H1 (cell line): ENCODE results near the gene MRPS18C. TPM values are rescaled to one million over a fixed set of nuclear protein-coding genes. Genes with fewer than 3 reads are reported as not detected.
A peak's percentile ranks its signal among the peaks of the same experiment; 100 is the strongest.

ENCODE experiments used
- ASH2L ChIP-seq: fragments of 200-600, 300-600 bp; sonication (generic); IDR thresholded peaks from one replicate; pipeline ENCODE4 v1.7.1; 2017; ENCODE audit warnings: low read length
- ATF3 ChIP-seq: IDR thresholded peaks from 2 replicates; pipeline ENCODE4 v1.6.1; 2011; ENCODE audit warnings: low read depth, mild to moderate bottlenecking, low read length; ENCODE audit not compliant: insufficient read depth
- BCL11A ChIP-seq, 2 experiments: IDR thresholded peaks; one replicate each; pipeline ENCODE4 v1.6.1; 2011; ENCODE audit warnings: low read depth in 2 of 2, low read length in 2 of 2, mild to moderate bottlenecking in 2 of 2
- CREB1 ChIP-seq: IDR thresholded peaks from 2 replicates; pipeline ENCODE4 v1.6.1; 2012; ENCODE audit warnings: inconsistent platforms
- E2F6 ChIP-seq: IDR thresholded peaks from 2 replicates; pipeline ENCODE4 v1.6.1; 2012; ENCODE audit warnings: inconsistent platforms
- EP300 ChIP-seq, 2 experiments: IDR thresholded peaks; 1 replicate in 1 of 2; 2 replicates in 1 of 2; pipeline ENCODE4 v1.6.1; 2011 to 2012; ENCODE audit warnings: low read depth in 2 of 2, low read length in 2 of 2, mild to moderate bottlenecking in 2 of 2, borderline replicate concordance in 1 of 2, inconsistent platforms in 1 of 2, moderate library complexity in 1 of 2
- EZH2 ChIP-seq: fragments of 200-600 bp; sonication (generic); IDR thresholded peaks from 2 replicates; pipeline ENCODE4 v1.7.1; 2012; ENCODE audit warnings: low read depth, mild to moderate bottlenecking, moderate library complexity, low read length, inconsistent platforms; ENCODE audit not compliant: severe bottlenecking
- FOSL1 ChIP-seq: IDR thresholded peaks from 2 replicates; pipeline ENCODE4 v1.6.1; 2011; ENCODE audit warnings: mild to moderate bottlenecking, low read depth, low read length, moderate library complexity; ENCODE audit not compliant: insufficient read depth
- GTF2F1 ChIP-seq: IDR thresholded peaks from 2 replicates; pipeline ENCODE4 v1.6.1; 2012; ENCODE audit warnings: low read depth, low read length, improper control_type of control experiment, borderline replicate concordance
- HDAC6 ChIP-seq: IDR thresholded peaks from one replicate; pipeline ENCODE4 v1.7.1; 2012; ENCODE audit warnings: low read depth, mild to moderate bottlenecking, inconsistent platforms, low read length, moderate library complexity
- KDM4A ChIP-seq: IDR thresholded peaks from one replicate; pipeline ENCODE4 v1.7.1; 2012; ENCODE audit warnings: low read depth, mild to moderate bottlenecking, moderate library complexity, low read length, inconsistent platforms; ENCODE audit not compliant: severe bottlenecking
- KDM5A ChIP-seq: fragments of 200-600 bp; IDR thresholded peaks from 2 replicates; pipeline ENCODE4 v1.7.1; 2012; ENCODE audit warnings: mild to moderate bottlenecking, low read length, inconsistent platforms, mixed read lengths
- MAFK ChIP-seq: IDR thresholded peaks from 2 replicates; pipeline ENCODE4 v1.6.1; 2012; ENCODE audit warnings: low read depth, mild to moderate bottlenecking, improper control_type of control experiment, low read length
- NRF1 ChIP-seq: IDR thresholded peaks from 2 replicates; pipeline ENCODE4 v1.6.1; 2011; ENCODE audit warnings: mild to moderate bottlenecking, low read depth, low read length, improper control_type of control experiment
- POLR2AphosphoS5 ChIP-seq: IDR thresholded peaks from 2 replicates; pipeline ENCODE4 v1.6.1; 2011; ENCODE audit warnings: low read depth, low read length
- POU5F1 ChIP-seq: IDR thresholded peaks from 2 replicates; pipeline ENCODE4 v1.6.1; 2011; ENCODE audit warnings: low read depth, mild to moderate bottlenecking, low read length, moderate library complexity
- SIX5 ChIP-seq: IDR thresholded peaks from 2 replicates; pipeline ENCODE4 v1.6.1; 2011; ENCODE audit warnings: mild to moderate bottlenecking, low read depth, low read length
- TAF7 ChIP-seq: optimal IDR thresholded peaks from 2 replicates; pipeline ENCODE3; 2011; ENCODE audit warnings: low read depth, mild to moderate bottlenecking, inconsistent platforms, low read length, moderate library complexity, borderline replicate concordance
- ZNF274 ChIP-seq: IDR thresholded peaks from 2 replicates; pipeline ENCODE4 v1.7.0; 2012; ENCODE audit warnings: low read length, borderline replicate concordance; ENCODE audit errors: extremely low read depth
- polyA plus RNA-seq, 7 experiments: library from polyadenylated mRNA; depleted of rRNA in 3 of 7; stranded (reverse) in 5 of 7; unstranded in 2 of 7; fragments of >200 nt in 5 of 7; fragments of 200-250 nt in 2 of 7; gene quantifications; 1 replicate in 5 of 7; 2 replicates in 1 of 7; 4 replicates in 1 of 7; pipeline versions ENCODE4 v1.2.1 to v1.2.3, GENCODE V29; 2011 to 2013; ENCODE audit warnings: missing spikeins in 2 of 7, mixed read lengths in 2 of 7
- total RNA-seq: library from RNA; stranded (reverse); fragmentation: NEBNext Ultra II Directional; extraction: Animal tissue kit (Norgen Biotek cat#: 25700); gene quantifications from 2 replicates; pipeline ENCODE4 v1.2.1, GENCODE V29; 2021
- TF ChIP-seq, protein P1 (sequence below): IDR thresholded peaks from 2 replicates; pipeline ENCODE4 v1.6.1; 2012; ENCODE audit warnings: inconsistent platforms
- TF ChIP-seq, protein P2 (sequence below): IDR thresholded peaks from 2 replicates; pipeline ENCODE4 v1.6.1; 2011; ENCODE audit warnings: low read length, improper control_type of control experiment

The MRPS18C gene
- total and polyA plus RNA-seq, 2 of the 8 experiments (the other 6 are each of a cell fraction or from before 2014, with no cell fraction given): 22.6 to 50.3 TPM

DNA sequence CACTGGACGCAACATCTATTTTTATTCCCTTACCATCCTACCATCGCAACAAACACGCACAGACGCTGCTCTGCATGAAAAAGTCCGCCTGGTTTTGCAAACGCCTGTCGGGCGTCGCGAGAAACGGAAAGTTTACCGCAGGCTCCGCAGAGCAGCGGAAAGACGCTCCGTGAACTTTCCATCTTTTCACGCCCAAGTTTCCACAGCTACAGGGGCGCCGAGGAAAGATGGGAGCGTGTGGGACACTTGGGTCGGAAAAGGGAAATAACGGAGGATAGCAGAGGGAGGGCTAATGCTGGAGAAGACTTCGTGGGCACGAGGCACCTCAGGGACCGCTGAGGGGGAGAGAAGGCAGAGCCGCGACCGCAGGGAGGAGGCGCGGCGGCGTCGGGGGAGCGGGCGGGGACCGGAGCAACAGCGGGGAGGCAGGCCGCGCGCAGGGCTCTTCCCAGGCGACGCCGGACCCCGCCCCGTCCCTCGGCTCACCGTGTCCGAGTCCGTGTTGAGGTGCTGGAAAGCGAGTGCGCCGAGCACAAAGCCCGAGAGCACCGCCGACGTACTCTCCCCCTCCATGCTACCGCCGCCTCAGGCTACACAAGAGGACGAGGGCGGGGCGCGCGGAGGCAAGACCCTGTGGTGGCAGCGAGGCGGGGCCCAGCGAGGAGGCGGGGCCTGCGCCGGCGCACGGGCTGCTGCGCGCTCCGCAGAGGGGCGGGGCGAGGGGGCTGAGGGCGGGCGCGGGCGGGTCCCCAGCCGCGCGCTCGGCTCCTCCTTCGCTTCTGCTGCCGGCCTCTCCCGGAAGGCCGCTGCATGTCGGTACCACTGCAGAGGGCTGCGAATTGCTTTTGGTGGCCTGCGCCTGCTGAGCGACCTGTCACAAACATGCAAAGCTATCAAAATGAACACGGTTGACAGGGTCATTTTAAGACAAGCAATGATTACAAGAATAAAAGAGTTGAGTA, 28.9 kb downstream of the MRPS18C start, which contains the start of gene ABRAXAS1 (continued):
- no peak for TF ChIP-seq ATF3
- no peak for TF ChIP-seq GTF2F1
- no peak for TF ChIP-seq CREB1
- TF ChIP-seq TAF7: no peak
- no peak for TF ChIP-seq BCL11A (IDR thresholded peaks at IDR 0.05; ENCODE audit: low read depth in 2 of 2, low read length in 2 of 2)
- no peak for TF ChIP-seq KDM5A
- TF ChIP-seq, protein P1, sequence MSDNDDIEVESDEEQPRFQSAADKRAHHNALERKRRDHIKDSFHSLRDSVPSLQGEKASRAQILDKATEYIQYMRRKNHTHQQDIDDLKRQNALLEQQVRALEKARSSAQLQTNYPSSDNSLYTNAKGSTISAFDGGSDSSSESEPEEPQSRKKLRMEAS: peak; percentile 95
- no peak for TF ChIP-seq SIX5
- TF ChIP-seq EP300 (IDR thresholded peaks at IDR 0.05; ENCODE audit: borderline replicate concordance in 1 of 2, low read depth in 2 of 2, low read length in 2 of 2): no peak
- no peak for TF ChIP-seq FOSL1
- peak; percentile 79 for TF ChIP-seq KDM4A
- 0 out of 2 replicates have a peak, but pooled peaks have one; percentile 8 for TF ChIP-seq MAFK
- peak; percentile 87 for TF ChIP-seq ASH2L
- TF ChIP-seq POU5F1: no peak
- TF ChIP-seq POLR2AphosphoS5: peak; percentile 96
- peak; percentile 34 for TF ChIP-seq EZH2
- no peak for TF ChIP-seq ZNF274
- peak; percentile 98 for TF ChIP-seq E2F6
- TF ChIP-seq, protein P2, sequence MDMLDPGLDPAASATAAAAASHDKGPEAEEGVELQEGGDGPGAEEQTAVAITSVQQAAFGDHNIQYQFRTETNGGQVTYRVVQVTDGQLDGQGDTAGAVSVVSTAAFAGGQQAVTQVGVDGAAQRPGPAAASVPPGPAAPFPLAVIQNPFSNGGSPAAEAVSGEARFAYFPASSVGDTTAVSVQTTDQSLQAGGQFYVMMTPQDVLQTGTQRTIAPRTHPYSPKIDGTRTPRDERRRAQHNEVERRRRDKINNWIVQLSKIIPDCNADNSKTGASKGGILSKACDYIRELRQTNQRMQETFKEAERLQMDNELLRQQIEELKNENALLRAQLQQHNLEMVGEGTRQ: no peak
- TF ChIP-seq HDAC6: no peak
- TF ChIP-seq NRF1: peak; percentile 60
